ENCODE results near the gene MAP4.
"Not testable (repeated sequence)": the region's sequence is repeated elsewhere in the genome, so short reads cannot be mapped to it uniquely, and the experiment has no call there.

The MAP4 gene

GRCh38 chr3:47847260-47847659 is 169.0 kb downstream of the MAP4 start:
- DNase-seq (ENCODE audit: extremely low read depth in 1 of 2, low read depth in 1 of 2) = no peak

DNA sequence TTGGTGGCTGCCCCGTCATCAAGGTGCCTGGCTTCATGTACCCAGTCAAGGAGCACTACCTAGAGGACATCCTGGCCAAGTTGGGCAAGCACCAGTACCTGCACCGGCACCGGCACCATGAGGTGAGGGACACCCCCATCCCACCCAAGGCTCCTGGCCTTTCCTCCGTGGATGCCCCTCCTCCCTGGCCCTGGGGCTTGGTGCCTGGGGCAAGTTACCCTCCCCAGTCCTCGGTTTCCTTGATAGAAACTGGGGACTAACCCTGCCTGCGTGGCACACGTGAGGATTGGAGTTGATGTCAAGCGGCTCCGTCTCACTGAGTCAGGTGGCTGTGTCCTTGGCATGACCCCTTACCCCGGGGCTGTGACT is 169.4 kb downstream of the MAP4 start:
- no peak for DNase-seq (ENCODE audit: extremely low read depth in 1 of 2, low read depth in 1 of 2)

- no peak for DNase-seq (ENCODE audit: extremely low read depth in 1 of 2, low read depth in 1 of 2)
Measured at GRCh38 chr3:47846186-47846879, 169.9 kb downstream of the MAP4 start.

DNA sequence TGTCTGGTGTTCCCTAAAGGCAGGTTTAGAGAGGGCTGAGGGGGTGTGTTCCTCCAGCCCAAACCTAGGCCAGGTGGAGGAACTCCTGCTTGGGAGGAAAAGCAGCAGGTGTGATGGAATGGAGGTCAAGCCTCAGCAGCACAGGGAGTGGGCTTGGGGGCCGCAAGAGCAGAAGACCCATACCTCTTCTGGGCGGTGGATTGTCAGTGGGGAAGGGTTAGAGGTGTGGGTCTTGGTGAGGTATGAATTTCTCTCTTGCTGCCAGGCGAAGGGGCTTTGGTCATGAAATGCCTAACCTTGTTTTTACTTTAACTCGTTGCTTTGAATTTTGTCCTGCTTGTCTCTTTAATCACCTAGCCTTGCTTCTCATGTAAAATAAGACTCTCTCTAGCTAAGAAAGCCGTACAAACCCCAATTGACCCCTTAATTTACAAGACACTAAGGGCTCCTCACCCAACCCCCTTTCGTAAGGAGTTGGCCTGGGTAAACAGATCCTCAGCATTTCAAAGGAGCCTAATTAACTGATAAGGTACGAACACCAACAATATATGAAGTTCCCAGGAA is 174.3 kb downstream of the MAP4 start:
- DNase-seq (ENCODE audit: extremely low read depth in 1 of 2, low read depth in 1 of 2) = no peak

GRCh38 chr3:47838503-47838902 is 177.7 kb downstream of the MAP4 start:
- no peak for DNase-seq (ENCODE audit: extremely low read depth in 1 of 2, low read depth in 1 of 2)

DNA sequence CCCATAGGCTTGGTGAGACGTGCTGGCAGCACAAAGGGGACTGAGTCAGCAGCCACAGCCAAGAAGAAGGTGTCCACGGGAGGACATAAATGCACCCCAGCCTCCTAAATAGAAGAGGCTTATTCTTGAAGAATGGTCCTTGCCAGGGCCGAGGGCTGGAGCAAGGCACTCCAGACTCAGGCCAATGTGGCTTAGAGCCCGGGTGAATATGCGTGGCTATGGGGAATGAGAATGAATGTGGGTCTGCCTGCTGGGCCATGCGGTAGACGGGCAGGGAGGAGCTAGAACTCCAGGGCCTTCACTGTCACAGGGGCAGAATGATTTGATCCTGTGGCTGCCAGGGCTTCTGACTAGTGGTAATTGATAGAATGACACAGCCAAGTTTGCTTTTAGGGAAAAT is 179.2 kb downstream of the MAP4 start:
- no peak for DNase-seq (ENCODE audit: extremely low read depth in 1 of 2, low read depth in 1 of 2)

GRCh38 chr3:47829482-47829881 is 186.7 kb downstream of the MAP4 start:
- DNase-seq (ENCODE audit: extremely low read depth in 1 of 2, low read depth in 1 of 2) = not testable (repeated sequence)

- no peak for DNase-seq (ENCODE audit: extremely low read depth in 1 of 2, low read depth in 1 of 2)
Measured at GRCh38 chr3:47825590-47825989, 190.6 kb downstream of the MAP4 start.

GRCh38 chr3:47824541-47825473 is 191.4 kb downstream of the MAP4 start:
- peak; percentile 63 to 66 for DNase-seq (ENCODE audit: extremely low read depth in 1 of 2, low read depth in 1 of 2)

DNA sequence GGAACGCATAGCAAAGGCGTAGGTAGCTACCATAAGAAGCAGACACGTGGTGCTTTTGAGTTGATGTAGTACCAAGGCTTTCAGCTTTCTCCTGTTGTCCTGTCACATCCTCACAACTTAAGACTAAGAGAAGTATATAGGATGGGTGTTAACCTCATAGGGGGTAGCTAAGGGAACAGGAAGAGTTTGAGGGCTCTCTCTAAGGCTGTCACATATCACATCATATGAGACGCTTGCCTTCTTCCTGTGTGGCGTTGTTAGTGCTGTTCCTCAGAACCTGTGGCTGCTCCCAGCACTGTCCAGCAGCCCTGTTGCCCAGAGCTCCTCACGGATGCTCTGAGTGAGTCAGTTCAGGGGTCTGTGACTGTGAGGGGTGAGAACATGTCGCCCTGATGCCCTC is 198.6 kb downstream of the MAP4 start:
- DNase-seq (ENCODE audit: extremely low read depth in 1 of 2, low read depth in 1 of 2) = no peak

- DNase-seq (ENCODE audit: extremely low read depth in 1 of 2, low read depth in 1 of 2) = no peak
Measured at GRCh38 chr3:47813551-47814177, 202.6 kb downstream of the MAP4 start.

DNA sequence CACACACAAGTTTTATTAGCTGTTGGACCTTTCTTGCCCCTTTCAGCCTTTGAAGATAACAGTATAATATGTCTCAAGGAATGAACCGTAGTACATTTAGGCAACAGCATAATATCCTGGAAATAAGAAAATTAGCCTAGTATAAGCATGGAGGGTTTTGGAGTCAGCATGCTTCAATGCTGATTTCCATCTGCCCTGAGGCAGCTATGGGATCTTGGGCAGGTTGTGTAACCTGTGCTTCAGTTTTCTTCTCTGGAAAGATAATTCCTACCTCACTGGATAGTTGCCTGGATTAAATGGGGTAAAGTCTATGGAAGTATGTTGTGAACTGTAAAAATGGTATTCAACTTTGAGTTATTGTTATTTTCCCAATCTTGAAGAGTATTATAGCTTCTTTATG is 211.6 kb downstream of the MAP4 start:
- DNase-seq (ENCODE audit: extremely low read depth in 1 of 2, low read depth in 1 of 2) = no peak

DNA sequence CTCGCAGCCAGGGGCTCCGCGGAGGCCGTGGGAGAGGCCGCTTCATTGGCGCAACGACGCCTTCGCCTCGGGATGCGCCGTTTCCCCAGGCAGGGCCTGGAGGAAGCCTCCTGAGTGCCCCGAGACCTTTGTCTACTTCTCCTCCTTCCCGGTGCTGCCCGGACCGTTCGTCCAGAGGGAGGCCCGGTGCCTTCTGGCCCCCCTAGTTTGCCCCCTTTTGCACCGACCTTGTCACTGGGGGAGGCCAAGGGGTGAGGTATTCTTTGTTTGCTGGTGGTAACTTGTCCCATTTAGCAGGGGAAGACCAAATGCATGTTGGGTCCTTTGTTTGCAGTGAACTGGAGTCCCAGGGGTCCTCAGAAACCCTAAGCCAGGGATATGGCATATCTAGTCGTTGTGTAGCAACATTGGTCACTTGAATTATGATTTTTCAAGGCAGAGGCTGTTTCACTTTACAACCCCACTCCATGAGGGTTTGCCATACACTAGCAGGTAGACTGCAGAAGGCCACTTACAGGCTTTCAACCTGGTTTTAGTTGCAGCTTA is 212.7 kb downstream of the MAP4 start:
- no peak for DNase-seq (ENCODE audit: extremely low read depth in 1 of 2, low read depth in 1 of 2)

GRCh38 chr3:47802734-47803479 is 213.3 kb downstream of the MAP4 start, which contains the start of gene DHX30:
TSS of gene DHX30 (plus strand) at chr3:47803138. CDS start at chr3:47810684, 7,546 bp downstream.
- DNase-seq (ENCODE audit: extremely low read depth in 1 of 2, low read depth in 1 of 2) = peak; percentile 78 to 80

All from stimulated activated CD8-positive, alpha-beta memory T cell treated with anti-CD3 and anti-CD28 coated beads, Interleukin-7, amount 100 ng/mL, for 48 hours (primary cell).